Neural progenitor cell (in vitro differentiated cells): ENCODE results near the gene GPBP1. TPM values are rescaled to one million over a fixed set of nuclear protein-coding genes. Genes with fewer than 3 reads are reported as not detected.

Experiments used
- DNase-seq: peaks from one replicate; pipeline ENCODE4 v3.0.0-alpha.2; 2016; ENCODE audit warnings: low spot score
- H2AFZ ChIP-seq: fragments of 200-600 bp; sonication (generic); replicated peaks from 2 replicates; pipeline ENCODE4 v1.6.1; 2016; ENCODE audit warnings: antibody characterized with exemption
- H3F3A ChIP-seq: fragments of 200-600 bp; sonication (generic); 2 replicates; pipeline ENCODE4 v1.6.1; 2016; ENCODE audit warnings: antibody characterized with exemption, low read depth
- H3K27ac ChIP-seq: fragments of 200-600 bp; sonication (generic); 2 replicates; pipeline ENCODE4 v1.5.1; 2016; ENCODE audit warnings: mild to moderate bottlenecking
- H3K27me3 ChIP-seq: fragments of 200-600 bp; sonication (generic); 2 replicates; pipeline ENCODE4 v1.6.1; 2016; ENCODE audit warnings: mild to moderate bottlenecking, moderate library complexity
- H3K36me3 ChIP-seq: fragments of 200-600 bp; sonication (generic); 2 replicates; pipeline ENCODE4 v1.5.1; 2016
- H3K4me1 ChIP-seq: fragments of 200-600 bp; sonication (generic); 2 replicates; pipeline ENCODE4 v1.6.1; 2016; ENCODE audit warnings: mixed run types
- H3K4me2 ChIP-seq: fragments of 200-600 bp; sonication (generic); 2 replicates; pipeline ENCODE4 v1.6.1; 2016
- H3K4me3 ChIP-seq: fragments of 200-600 bp; sonication (generic); 2 replicates; pipeline ENCODE4 v1.5.1; 2016
- H3K79me2 ChIP-seq: fragments of 200-600 bp; sonication (generic); 2 replicates; pipeline ENCODE4 v1.6.1; 2016; ENCODE audit warnings: low read depth
- H3K9ac ChIP-seq: fragments of 200-600 bp; sonication (generic); 2 replicates; pipeline ENCODE4 v1.6.1; 2016
- H3K9me3 ChIP-seq: fragments of 200-600 bp; sonication (generic); 2 replicates; pipeline ENCODE4 v1.5.1; 2016; ENCODE audit warnings: low read depth
- H4K20me1 ChIP-seq: fragments of 200-600 bp; sonication (generic); 2 replicates; pipeline ENCODE4 v1.6.1; 2016; ENCODE audit warnings: low read depth
- H3K27ac Mint-ChIP-seq: 3 replicates; pipeline ENCODE4 v1.8.0; 2021; ENCODE audit warnings: mixed read lengths
- H3K27me3 Mint-ChIP-seq: 2 replicates; pipeline ENCODE4 v1.8.0; 2022; ENCODE audit warnings: low read depth, mild to moderate bottlenecking, inconsistent platforms, moderate library complexity, mixed read lengths; ENCODE audit not compliant: insufficient read depth
- H3K36me3 Mint-ChIP-seq: 3 replicates; pipeline ENCODE4 v1.8.0; 2021; ENCODE audit warnings: mixed read lengths
- H3K4me1 Mint-ChIP-seq: 3 replicates; pipeline ENCODE4 v1.8.0; 2021; ENCODE audit warnings: mixed read lengths
- H3K4me3 Mint-ChIP-seq: 3 replicates; pipeline ENCODE4 v1.8.0; 2021; ENCODE audit warnings: mild to moderate bottlenecking, moderate library complexity, mixed read lengths
- H3K9me3 Mint-ChIP-seq: 3 replicates; pipeline ENCODE4 v1.8.0; 2020; ENCODE audit warnings: mixed read lengths
- CTCF ChIP-seq: fragments of 200-600 bp; sonication (generic); IDR thresholded peaks from 2 replicates; pipeline ENCODE4 v1.5.1; 2017; ENCODE audit warnings: antibody characterized with exemption, mild to moderate bottlenecking
- EZH2 ChIP-seq: fragments of 200-600 bp; sonication (generic); IDR thresholded peaks from 2 replicates; pipeline ENCODE4 v1.6.1; 2017; ENCODE audit warnings: antibody characterized with exemption, mild to moderate bottlenecking, moderate library complexity
- EZH2phosphoT487 ChIP-seq: fragments of 200-600 bp; sonication (generic); IDR thresholded peaks from 2 replicates; pipeline ENCODE4 v1.6.1; 2017; ENCODE audit warnings: antibody characterized with exemption
- total RNA-seq: library from RNA; depleted of rRNA; stranded (reverse); fragments of >200 nt; gene quantifications from 2 replicates; pipeline ENCODE4 v1.2.3, GENCODE V29; 2015; ENCODE audit warnings: low replicate concordance

The GPBP1 gene
- 179 and 321 TPM in 2 replicates for total RNA-seq

GRCh38 chr5:57173319-57174127 lies at the start of gene GPBP1:
GPBP1 (plus strand) TSS chr5:57174059; CDS start chr5:57214131, 40,072 bp downstream.
- TF ChIP-seq EZH2phosphoT487, result no peak
- no peak for TF ChIP-seq CTCF
- TF ChIP-seq EZH2, result peak; percentile 10
- peak within 1 kb of the TSS; percentile 98 for H3K4me3 Mint-ChIP-seq

GRCh38 chr5:57128325-57128724 lies 45.5 kb upstream of the GPBP1 start:
- Histone ChIP-seq H3K9ac (no peak overlapping the region), H3K27ac (no peak overlapping the region), H3K9me3 (no peaks in the 10 kb centered on the region), H3K79me2 (no peaks in the 10 kb centered on the region), H2AFZ (no peak overlapping the region), H3K4me1 (no peaks in the 10 kb centered on the region), H4K20me1 (no peaks in the 10 kb centered on the region), H3K4me2 (no peak overlapping the region), H3K36me3 (no peaks in the 10 kb centered on the region), H3F3A (no peaks in the 10 kb centered on the region), H3K4me3 (no peak overlapping the region), H3K27me3 (no peaks in the 10 kb centered on the region)
- Mint-ChIP-seq H3K27me3 (no peaks in the 10 kb centered on the region), H3K9me3 (peaks cover 2% of the 10 kb centered on the region), H3K27ac (no peak overlapping the region), H3K36me3 (no peaks in the 10 kb centered on the region), H3K4me3 (no peak overlapping the region), H3K4me1 (no peaks in the 10 kb centered on the region)
- no peak for DNase-seq
- TF ChIP-seq EZH2 (no peak), CTCF (no peak), EZH2phosphoT487 (no peak)

More at GRCh38 chr5:57173319-57174127, at the start of gene GPBP1:
- peaks cover 18% of the 10 kb centered on the region for H3K36me3 Mint-ChIP-seq
- H3F3A ChIP-seq, result peaks cover 31% of the 10 kb centered on the region
- H3K9me3 ChIP-seq, result no peaks in the 10 kb centered on the region
- no peaks in the 10 kb centered on the region for H3K27me3 ChIP-seq
- peak within 1 kb of the TSS; percentile 93 for H3K4me3 ChIP-seq
- peak within 1 kb of the TSS; percentile 99 for H3K9ac ChIP-seq
- peak within 1 kb of the TSS; percentile 94 for H3K4me2 ChIP-seq
- H3K27me3 Mint-ChIP-seq, result peaks cover 6% of the 10 kb centered on the region
- peak within 1 kb of the TSS; percentile 87 for H2AFZ ChIP-seq
- H3K79me2 ChIP-seq, result peaks cover 72% of the 10 kb centered on the region
- H3K27ac Mint-ChIP-seq, result peak within 1 kb of the TSS; percentile 99
- H3K27ac ChIP-seq, result peak within 1 kb of the TSS; percentile 100
- no peaks in the 10 kb centered on the region for H3K9me3 Mint-ChIP-seq
- H3K4me1 ChIP-seq, result peaks cover 16% of the 10 kb centered on the region
- peaks cover 41% of the 10 kb centered on the region for H4K20me1 ChIP-seq
- peak; percentile 99 for DNase-seq
- H3K4me1 Mint-ChIP-seq, result peaks cover 31% of the 10 kb centered on the region
- H3K36me3 ChIP-seq, result peaks cover 9% of the 10 kb centered on the region

- DNase-seq, result no peak
- Histone ChIP-seq H3F3A (no peaks in the 10 kb centered on the region), H3K36me3 (no peaks in the 10 kb centered on the region), H3K4me1 (no peaks in the 10 kb centered on the region), H3K9ac (no peak overlapping the region), H3K4me2 (no peak overlapping the region), H3K9me3 (no peaks in the 10 kb centered on the region), H3K4me3 (no peak overlapping the region), H2AFZ (no peak overlapping the region), H3K27ac (no peak overlapping the region), H3K79me2 (no peaks in the 10 kb centered on the region), H4K20me1 (no peaks in the 10 kb centered on the region), H3K27me3 (no peaks in the 10 kb centered on the region)
- Mint-ChIP-seq H3K9me3 (no peaks in the 10 kb centered on the region), H3K4me1 (no peaks in the 10 kb centered on the region), H3K36me3 (no peaks in the 10 kb centered on the region), H3K27ac (no peak overlapping the region), H3K4me3 (no peak overlapping the region), H3K27me3 (peaks cover 3% of the 10 kb centered on the region)
- TF ChIP-seq EZH2, result no peak
- TF ChIP-seq EZH2phosphoT487, result no peak
- TF ChIP-seq CTCF, result no peak
These were observed 40.3 kb upstream of the GPBP1 start for GRCh38 chr5:57133574-57133973.
